IMR-90 (cell line): ENCODE results near the gene FCRL2. TPM values are rescaled to one million over a fixed set of nuclear protein-coding genes. Genes with fewer than 3 reads are reported as not detected.

ENCODE experiments used
- ATAC-seq: fragments of 200-7000 bp; cut with Tn5 transposase; 2 replicates; pipeline ENCODE4 v1.9.1; 2020; ENCODE audit warnings: low read depth, mild to moderate bottlenecking, moderate library complexity
- BruUV-seq: library from RNA; stranded (reverse); fragments of 400-500 nt; replicated peaks from 2 replicates; lab custom pipeline; 2021; lab: Mats Ljungman, UMichigan
- CTCF ChIA-PET: fragments of 300-600 bp; formaldehyde crosslinking; extraction: SDS; loops from one replicate; lab custom pipeline; 2021; ENCODE audit warnings: antibody characterized with exemption; lab: Yijun Ruan, JAX
- POLR2A ChIA-PET: fragments of 300-600 bp; sonication (Branson Sonifier 250); formaldehyde crosslinking; loops from one replicate; lab custom pipeline; 2022; ENCODE audit warnings: antibody characterized with exemption; ENCODE audit not compliant: unreplicated experiment; lab: Charles Lee
- DNase-seq: peaks from one replicate; pipeline ENCODE4 v3.0.0; 2013
- H2AFZ ChIP-seq: replicated peaks from 2 replicates; pipeline ENCODE3; 2013; ENCODE audit warnings: low read length, mild to moderate bottlenecking; ENCODE audit not compliant: poor library complexity
- H2AK5ac ChIP-seq: 2 replicates; pipeline ENCODE4 v1.6.1; 2013; ENCODE audit warnings: low read depth, low read length, inconsistent platforms
- H2AK9ac ChIP-seq: replicated peaks from 2 replicates; pipeline ENCODE3; 2013; ENCODE audit warnings: mild to moderate bottlenecking, low read depth, low read length, moderate library complexity; ENCODE audit not compliant: poor library complexity
- H2BK120ac ChIP-seq: 2 replicates; pipeline ENCODE4 v1.6.1; 2013; ENCODE audit warnings: low read depth, low read length, inconsistent platforms
- H2BK15ac ChIP-seq: 3 replicates; pipeline ENCODE4 v1.6.1; 2013; ENCODE audit warnings: low read depth, low read length, inconsistent platforms
- H2BK20ac ChIP-seq: 2 replicates; pipeline ENCODE4 v1.6.1; 2013; ENCODE audit warnings: low read depth, mild to moderate bottlenecking, inconsistent platforms, low read length, moderate library complexity
- H2BK5ac ChIP-seq: 2 replicates; pipeline ENCODE4 v1.6.1; 2013; ENCODE audit warnings: mild to moderate bottlenecking, low read depth, low read length, inconsistent platforms; ENCODE audit not compliant: poor library complexity, severe bottlenecking
- H3K14ac ChIP-seq: replicated peaks from 2 replicates; pipeline ENCODE4 v1.6.1; 2013; ENCODE audit warnings: low read depth, low read length, inconsistent platforms
- H3K18ac ChIP-seq: 2 replicates; pipeline ENCODE4 v1.6.1; 2013; ENCODE audit warnings: low read depth, low read length, control low read depth
- H3K23ac ChIP-seq: 2 replicates; pipeline ENCODE4 v1.6.1; 2013; ENCODE audit warnings: low read depth, low read length, inconsistent platforms
- H3K27ac ChIP-seq: 2 replicates; pipeline ENCODE4 v1.5.1; 2013; ENCODE audit warnings: mild to moderate bottlenecking, control low read depth, low read length; ENCODE audit not compliant: insufficient read depth
- H3K27me3 ChIP-seq: 2 replicates; pipeline ENCODE4 v1.6.1; 2013; ENCODE audit warnings: low read length; ENCODE audit not compliant: control insufficient read depth, insufficient read depth
- H3K36me3 ChIP-seq: 2 replicates; pipeline ENCODE4 v1.6.1; 2013; ENCODE audit warnings: low read length, mixed read lengths; ENCODE audit not compliant: control insufficient read depth, insufficient read depth
- H3K4ac ChIP-seq: 2 replicates; pipeline ENCODE4 v1.6.1; 2013; ENCODE audit warnings: low read depth, low read length, inconsistent platforms
- H3K4me1 ChIP-seq: 2 replicates; pipeline ENCODE4 v1.6.1; 2013; ENCODE audit warnings: low read length, mixed read lengths; ENCODE audit not compliant: control insufficient read depth, insufficient read depth
- H3K4me2 ChIP-seq: 2 replicates; pipeline ENCODE4 v1.6.1; 2013; ENCODE audit warnings: low read depth, mild to moderate bottlenecking, control low read depth, low read length, moderate library complexity
- H3K4me3 ChIP-seq: 2 replicates; pipeline ENCODE4 v1.5.1; 2013; ENCODE audit warnings: low read depth, mild to moderate bottlenecking, control low read depth, low read length, moderate library complexity; ENCODE audit not compliant: insufficient read depth
- H3K56ac ChIP-seq: 2 replicates; pipeline ENCODE4 v1.6.1; 2013; ENCODE audit warnings: low read length, inconsistent platforms; ENCODE audit not compliant: insufficient read depth; ENCODE audit errors: extremely low read depth
- H3K79me1 ChIP-seq, 2 experiments: 2 replicates each; pipeline ENCODE4 v1.6.1; 2013; ENCODE audit warnings: low read length in 2 of 2, inconsistent platforms in 1 of 2, low read depth in 1 of 2
- H3K9ac ChIP-seq: 2 replicates; pipeline ENCODE4 v1.6.1; 2013; ENCODE audit warnings: low read depth, low read length, control low read depth
- H3K9me1 ChIP-seq: 2 replicates; pipeline ENCODE4 v1.6.1; 2013; ENCODE audit warnings: low read length, inconsistent platforms; ENCODE audit not compliant: insufficient read depth
- H3K9me3 ChIP-seq: 2 replicates; pipeline ENCODE4 v1.6.1; 2013; ENCODE audit warnings: low read length; ENCODE audit not compliant: control insufficient read depth, insufficient read depth
- H4K20me1 ChIP-seq: 2 replicates; pipeline ENCODE4 v1.6.1; 2013; ENCODE audit warnings: low read length, inconsistent platforms; ENCODE audit not compliant: insufficient read depth
- H4K5ac ChIP-seq: 2 replicates; pipeline ENCODE4 v1.6.1; 2013; ENCODE audit warnings: mild to moderate bottlenecking, low read depth, low read length, control low read depth
- H4K8ac ChIP-seq, 2 experiments: 2 replicates each; pipeline ENCODE4 v1.6.1; 2013; ENCODE audit warnings: low read depth in 2 of 2, low read length in 2 of 2, control low read depth in 1 of 2, inconsistent platforms in 1 of 2
- H4K91ac ChIP-seq: 2 replicates; pipeline ENCODE4 v1.6.1; 2013; ENCODE audit warnings: low read depth, low read length, inconsistent platforms; ENCODE audit not compliant: insufficient read depth
- BHLHE40 ChIP-seq: fragments of 150-350 bp; IDR thresholded peaks from 2 replicates; pipeline ENCODE4 v1.6.1; 2016; ENCODE audit warnings: mild to moderate bottlenecking, low read depth, low read length
- CEBPB ChIP-seq: IDR thresholded peaks from 2 replicates; pipeline ENCODE4 v1.6.1; 2012; ENCODE audit warnings: low read depth, low read length, improper control_type of control experiment
- CHD1 ChIP-seq: IDR thresholded peaks from 2 replicates; pipeline ENCODE4 v1.6.1; 2012; ENCODE audit warnings: low read depth, low read length, improper control_type of control experiment
- CTCF ChIP-seq: conservative IDR thresholded peaks from 2 replicates; pipeline ENCODE4 v1.5.1; 2012; ENCODE audit warnings: mild to moderate bottlenecking, low read depth, low read length, improper control_type of control experiment
- ELK1 ChIP-seq: fragments of 150-350 bp; IDR thresholded peaks from 2 replicates; pipeline ENCODE4 v1.6.1; 2016; ENCODE audit warnings: low read depth, mild to moderate bottlenecking, low read length, moderate library complexity, borderline replicate concordance
- FOS ChIP-seq: fragments of 150-350 bp; IDR thresholded peaks from 2 replicates; pipeline ENCODE4 v1.6.1; 2016; ENCODE audit warnings: low read depth, low read length
- MAFK ChIP-seq: IDR thresholded peaks from 2 replicates; pipeline ENCODE4 v1.6.1; 2012; ENCODE audit warnings: low read depth, low read length, improper control_type of control experiment
- MAZ ChIP-seq: IDR thresholded peaks from 2 replicates; pipeline ENCODE4 v1.6.1; 2012; ENCODE audit warnings: low read depth, mild to moderate bottlenecking, low read length, improper control_type of control experiment, moderate library complexity, borderline replicate concordance
- MXI1 ChIP-seq: IDR thresholded peaks from 2 replicates; pipeline ENCODE4 v1.6.1; 2012; ENCODE audit warnings: low read depth, mild to moderate bottlenecking, low read length, moderate library complexity, borderline replicate concordance
- NFE2L2 ChIP-seq: fragments of 150-350 bp; IDR thresholded peaks from 2 replicates; pipeline ENCODE4 v1.6.1; 2016; ENCODE audit warnings: low read depth, mild to moderate bottlenecking, low read length
- POLR2A ChIP-seq: IDR thresholded peaks from 2 replicates; pipeline ENCODE4 v1.6.1; 2012; ENCODE audit warnings: mild to moderate bottlenecking, low read depth, low read length
- RAD21 ChIP-seq: IDR thresholded peaks from 2 replicates; pipeline ENCODE4 v1.6.1; 2012; ENCODE audit warnings: low read length, improper control_type of control experiment
- RCOR1 ChIP-seq: IDR thresholded peaks from 2 replicates; pipeline ENCODE4 v1.6.1; 2012; ENCODE audit warnings: mild to moderate bottlenecking, low read length, improper control_type of control experiment; ENCODE audit not compliant: insufficient replicate concordance
- RFX5 ChIP-seq: IDR thresholded peaks from 2 replicates; pipeline ENCODE4 v1.8.0; 2012; ENCODE audit warnings: low read depth, mild to moderate bottlenecking, low read length, moderate library complexity
- SMC3 ChIP-seq: fragments of 150-350 bp; IDR thresholded peaks from 2 replicates; pipeline ENCODE4 v1.6.1; 2016; ENCODE audit warnings: low read depth, mild to moderate bottlenecking, antibody characterized with exemption, low read length, moderate library complexity
- USF2 ChIP-seq: fragments of 150-350 bp; IDR thresholded peaks from 2 replicates; pipeline ENCODE4 v1.6.1; 2017; ENCODE audit warnings: mild to moderate bottlenecking, antibody characterized with exemption, low read length, low read depth
- whole genome bisulfite sequencing, 2 experiments: methylation state at CpG; one replicate each; pipeline versions ENCODE4 v1.1.5 to v1.1.7; 2013; ENCODE audit warnings: missing lambda C conversion rate in 2 of 2; ENCODE audit not compliant: insufficient read length in 1 of 2; ENCODE audit errors: extremely low coverage in 2 of 2; 5-methylcytosine and 5-hydroxymethylcytosine counted together
- dilution Hi-C: fragments of 300-500 bp; cut with HindIII; formaldehyde crosslinking; loops from one replicate; pipeline ENCODE4 v1.14.3; 2018; ENCODE audit warnings: low sequenced_read_pairs; ENCODE audit not compliant: unreplicated experiment
- in situ Hi-C: fragments of 300-500 bp; cut with MboI; formaldehyde crosslinking; loops from 3 replicates; pipeline ENCODE4 v1.14.3; 2019; ENCODE audit warnings: low sequenced_read_pairs, inconsistent platforms, mixed read lengths
- intact Hi-C: fragments of 100-400 bp; cut with micrococcal nuclease; formaldehyde crosslinking; loops from 2 replicates; pipeline ENCODE4 v1.10.0; 2022
- polyA plus RNA-seq, 3 experiments: library from polyadenylated mRNA; depleted of rRNA; stranded (reverse); fragments of >200 nt; gene quantifications; 2 replicates each; pipeline ENCODE4 v1.2.3, GENCODE V29; 2012; ENCODE audit warnings: low replicate concordance in 1 of 3
- total RNA-seq: library from RNA; depleted of rRNA; stranded (reverse); fragments of >200 nt; gene quantifications from 2 replicates; pipeline ENCODE4 v1.2.3, GENCODE V29; 2012

The FCRL2 gene
- total and polyA plus RNA-seq, 2 of the 4 experiments (the other 2 are of a cell fraction), result not detected

- no CpG with 5 or more reads among the region's 4 CpGs for WGBS, 2 experiments
- intact Hi-C loops, result no loop called here
- H3K79me1 ChIP-seq, result no peaks in the 10 kb centered on the region
Measured at GRCh38 chr1:157775101-157775870, 1.6 kb downstream of the FCRL2 start.

More at GRCh38 chr1:157775101-157775870, 1.6 kb downstream of the FCRL2 start:
- H4K8ac ChIP-seq, result no peak overlapping the region
- H3K18ac ChIP-seq, result no peak overlapping the region
- H2AFZ ChIP-seq, result no peak overlapping the region
- H2BK5ac ChIP-seq, result no peak overlapping the region
- H3K23ac ChIP-seq, result no peak overlapping the region
- no peak overlapping the region for H3K14ac ChIP-seq
- no peak overlapping the region for H3K56ac ChIP-seq
- no peak overlapping the region for H2BK15ac ChIP-seq
- no peaks in the 10 kb centered on the region for H4K20me1 ChIP-seq
- DNase-seq (no peak), ATAC-seq (no peak)
- H3K4me3 ChIP-seq, result no peak overlapping the region
- no peak overlapping the region for H3K4me2 ChIP-seq
- H3K9ac ChIP-seq, result no peak overlapping the region
- POLR2A ChIA-PET, result no interaction called here
- no peak overlapping the region for H4K5ac ChIP-seq
- no peaks in the 10 kb centered on the region for H3K36me3 ChIP-seq
- H4K91ac ChIP-seq, result no peak overlapping the region
- H3K9me1 ChIP-seq, result no peaks in the 10 kb centered on the region
- H2AK9ac ChIP-seq, result no peak overlapping the region
- no peak overlapping the region for H2AK5ac ChIP-seq
- H3K9me3 ChIP-seq, result no peaks in the 10 kb centered on the region
- no peaks in the 10 kb centered on the region for H3K27me3 ChIP-seq
- H3K4ac ChIP-seq, result no peak overlapping the region
- in situ Hi-C loops (no loop called here), dilution Hi-C loops (no loop called here)
- TF ChIP-seq MAFK, result no peak
- no peak for TF ChIP-seq SMC3
- no peak for TF ChIP-seq MAZ
- TF ChIP-seq CHD1, result no peak
- TF ChIP-seq RAD21, result no peak
- TF ChIP-seq RCOR1, result no peak
- TF ChIP-seq POLR2A, result no peak
- no peak for TF ChIP-seq NFE2L2
- TF ChIP-seq BHLHE40, result no peak
- no peak for TF ChIP-seq USF2
- TF ChIP-seq CEBPB, result no peak
- TF ChIP-seq CTCF, result no peak
- TF ChIP-seq FOS, result no peak
- no peak for TF ChIP-seq MXI1
- TF ChIP-seq ELK1, result no peak
- TF ChIP-seq RFX5, result no peak
- no TSS peak for BruUV-seq
- H2BK120ac ChIP-seq, result no peak overlapping the region
- H2BK20ac ChIP-seq, result no peak overlapping the region
- H3K4me1 ChIP-seq, result no peaks in the 10 kb centered on the region
- CTCF ChIA-PET, result no interaction called here
- H3K27ac ChIP-seq, result no peak overlapping the region
